ENCODE data around the gene TIAM1.

Gene TIAM1

DNA sequence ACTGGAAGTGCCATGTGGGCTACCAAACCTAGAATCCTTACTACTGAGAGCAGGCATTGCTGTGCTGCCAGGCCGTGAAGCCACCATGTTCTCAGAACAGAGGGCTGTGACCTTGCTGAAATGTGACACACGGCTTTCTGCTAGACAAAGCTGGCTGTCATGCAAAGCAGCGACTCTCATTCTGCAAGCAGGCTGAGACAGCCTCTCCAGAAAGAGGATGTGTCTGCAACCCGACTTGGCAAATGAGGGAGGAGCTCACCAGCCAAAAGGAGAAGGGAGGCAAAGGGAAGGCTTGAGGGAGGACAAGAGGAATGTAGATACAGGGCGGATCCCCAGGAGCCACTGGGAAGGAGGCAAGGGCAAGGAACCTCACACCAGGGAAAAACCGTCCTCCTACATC is 220.1 kb downstream of the TIAM1 start:
- DNase-seq = no peak

DNA sequence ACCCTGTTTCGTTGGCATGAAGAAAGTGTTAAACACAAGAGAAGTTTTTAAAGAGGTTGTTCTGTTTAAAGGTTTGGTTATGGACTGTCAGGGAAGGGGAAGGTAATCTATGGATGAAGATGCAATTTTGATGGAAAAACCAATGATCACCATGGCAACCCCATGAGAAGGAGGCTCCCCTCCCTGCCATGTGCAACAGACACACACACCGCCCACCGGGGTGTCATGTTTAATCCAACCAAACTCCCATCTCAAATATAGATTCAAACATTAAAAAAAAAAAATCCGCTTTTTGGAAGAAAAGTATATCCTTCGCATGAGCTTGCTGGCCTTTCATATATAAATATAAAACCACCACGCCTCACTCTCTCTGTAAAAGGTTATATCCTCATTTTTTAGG is 224.9 kb downstream of the TIAM1 start:
- no peak for DNase-seq

GRCh38 chr21:31117128-31117916 is 226.7 kb downstream of the TIAM1 start:
- DNase-seq = no peak

GRCh38 chr21:31115249-31115648 is 228.8 kb downstream of the TIAM1 start:
- no peak for DNase-seq

DNA sequence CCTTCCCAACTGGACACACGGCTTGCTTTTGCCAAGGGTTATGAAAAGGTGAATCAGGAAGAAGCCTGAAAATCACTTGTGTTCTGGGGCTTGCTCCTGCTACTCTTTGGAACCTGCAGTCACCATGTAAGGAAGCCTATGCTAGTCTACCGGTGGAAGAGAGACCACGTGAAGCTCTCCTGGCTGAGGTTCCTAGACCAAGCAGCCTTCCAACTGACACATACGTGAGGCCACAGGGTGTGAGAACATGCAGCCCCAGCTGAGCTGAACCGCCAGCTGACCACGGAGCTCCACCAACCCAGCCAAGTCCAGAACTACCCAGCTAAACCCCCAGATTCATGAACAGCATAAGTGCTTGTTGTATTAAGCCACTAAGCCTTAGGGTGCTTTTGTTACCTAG is 233.0 kb downstream of the TIAM1 start:
- no peak for DNase-seq

GRCh38 chr21:31110430-31110829 is 233.6 kb downstream of the TIAM1 start:
- no peak for DNase-seq

DNA sequence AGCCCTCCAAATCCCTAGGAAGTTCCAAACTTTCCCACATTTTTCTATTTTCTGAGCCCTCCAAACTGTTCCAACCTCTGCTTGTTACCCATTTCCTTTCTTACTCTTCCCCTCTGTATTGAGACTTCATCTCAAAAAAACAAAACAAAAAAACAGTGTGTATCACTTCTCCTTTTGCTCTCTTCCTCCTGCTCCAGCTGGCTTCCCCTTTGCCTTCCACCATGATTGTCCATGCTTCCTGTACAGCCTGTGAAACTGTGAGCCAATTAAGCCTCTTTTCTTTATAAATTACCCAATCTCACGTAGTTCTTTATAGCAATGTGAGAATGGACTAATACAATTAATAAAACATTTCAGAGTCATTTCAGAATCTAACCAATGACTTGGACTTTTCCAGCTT is 236.2 kb downstream of the TIAM1 start:
- no peak for DNase-seq

DNA sequence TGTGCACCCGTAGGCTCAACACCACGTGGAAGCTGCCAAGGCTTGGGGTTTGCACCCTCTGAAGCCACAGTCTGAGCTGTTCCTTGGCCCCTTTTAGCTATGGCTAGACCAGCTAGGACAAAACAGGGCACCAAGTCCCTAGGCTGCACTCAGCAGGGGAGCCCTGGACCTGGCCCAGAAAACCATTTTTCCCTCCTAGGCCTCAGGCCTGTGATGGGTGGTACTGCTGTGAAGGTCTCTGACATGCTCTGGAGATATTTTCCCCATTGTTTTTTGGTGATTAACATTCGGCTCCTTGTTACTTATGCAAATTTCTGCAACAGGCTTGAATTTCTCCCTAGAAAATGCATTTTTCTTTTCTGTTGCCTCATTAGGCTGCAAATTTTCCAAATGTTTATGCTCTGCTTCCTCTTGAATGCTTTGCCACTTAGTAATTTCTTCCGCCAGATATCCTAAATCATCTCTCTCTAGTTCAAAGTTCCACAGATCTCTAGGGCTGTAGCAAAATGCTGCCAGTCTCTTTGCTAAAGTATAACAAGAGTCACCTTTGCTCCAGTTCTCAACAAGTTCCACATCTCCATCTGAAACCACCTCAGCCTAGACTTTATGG is 236.8 kb downstream of the TIAM1 start:
- DNase-seq = no peak

DNA sequence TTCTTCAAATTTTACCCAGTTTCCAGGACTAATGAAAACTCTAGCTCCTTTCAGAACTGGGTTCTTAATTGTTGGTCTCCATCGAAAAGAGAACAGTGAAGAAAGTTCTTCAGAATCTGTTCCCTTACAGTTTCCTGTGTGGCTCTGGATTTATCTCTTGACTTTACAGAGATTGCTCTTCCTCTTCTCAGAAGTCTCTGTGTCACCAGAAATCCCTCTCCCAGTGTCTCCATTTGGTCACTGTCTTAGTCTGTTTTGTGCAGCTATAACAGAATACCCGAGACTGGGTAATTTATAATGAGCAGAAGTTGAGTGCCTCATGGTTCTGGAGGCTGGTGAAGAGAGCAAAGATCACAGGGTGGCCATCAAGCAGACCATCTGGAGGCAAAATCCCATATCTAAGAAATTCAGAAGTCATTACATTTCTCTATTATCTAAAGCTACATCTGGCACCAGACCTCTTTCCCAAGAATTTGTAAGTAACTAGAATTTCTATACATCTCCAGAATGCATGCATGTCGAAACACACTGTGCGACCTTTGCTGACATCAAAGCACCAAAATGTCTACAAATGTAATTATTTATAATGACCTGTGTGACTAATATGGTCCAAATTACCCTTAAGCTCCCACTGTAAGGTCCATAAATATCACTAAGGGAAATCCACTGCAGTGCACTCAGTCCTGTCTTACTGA is 240.3 kb downstream of the TIAM1 start:
- no peak for DNase-seq

DNA sequence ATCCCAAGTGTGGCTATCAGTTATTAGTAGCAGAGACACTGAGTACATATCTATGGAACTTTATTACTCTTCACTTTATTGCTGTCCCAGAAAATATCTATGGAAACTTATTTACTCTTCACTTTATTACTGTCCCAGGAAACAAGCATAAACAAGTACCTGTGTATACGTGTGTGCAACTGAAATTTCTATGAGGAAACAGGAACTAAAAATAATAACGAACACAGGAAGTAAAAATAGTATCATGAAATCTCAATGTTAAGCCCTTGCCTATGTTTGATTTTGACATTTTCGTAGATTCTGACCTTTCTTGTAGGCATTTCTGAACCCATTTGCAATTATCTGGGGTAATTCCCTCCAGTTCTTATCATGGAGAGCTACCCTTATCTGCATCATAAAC is 240.9 kb downstream of the TIAM1 start:
- no peak for DNase-seq

DNA sequence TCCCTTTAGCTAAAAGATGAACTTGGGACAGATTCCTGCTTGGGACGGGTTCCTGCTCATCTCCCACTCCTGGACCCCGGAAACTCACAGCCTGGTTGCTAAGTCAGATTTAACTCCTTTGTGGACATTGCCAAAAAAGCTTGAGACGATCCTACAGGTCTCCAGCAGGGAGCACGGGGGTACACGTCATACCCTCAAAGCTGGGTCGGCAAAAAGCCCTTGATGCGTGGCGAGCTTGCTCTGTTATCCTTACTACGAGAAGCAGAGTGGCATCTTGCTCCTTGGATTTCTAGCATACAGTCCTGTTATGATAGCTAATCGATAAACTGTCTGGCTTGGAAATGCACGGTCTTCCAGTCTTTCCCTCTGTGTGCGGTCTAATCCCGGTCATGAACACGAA is 244.9 kb downstream of the TIAM1 start:
- DNase-seq = no peak

GRCh38 chr21:31098576-31099005 is 245.5 kb downstream of the TIAM1 start:
- DNase-seq = peak; percentile 76

DNA sequence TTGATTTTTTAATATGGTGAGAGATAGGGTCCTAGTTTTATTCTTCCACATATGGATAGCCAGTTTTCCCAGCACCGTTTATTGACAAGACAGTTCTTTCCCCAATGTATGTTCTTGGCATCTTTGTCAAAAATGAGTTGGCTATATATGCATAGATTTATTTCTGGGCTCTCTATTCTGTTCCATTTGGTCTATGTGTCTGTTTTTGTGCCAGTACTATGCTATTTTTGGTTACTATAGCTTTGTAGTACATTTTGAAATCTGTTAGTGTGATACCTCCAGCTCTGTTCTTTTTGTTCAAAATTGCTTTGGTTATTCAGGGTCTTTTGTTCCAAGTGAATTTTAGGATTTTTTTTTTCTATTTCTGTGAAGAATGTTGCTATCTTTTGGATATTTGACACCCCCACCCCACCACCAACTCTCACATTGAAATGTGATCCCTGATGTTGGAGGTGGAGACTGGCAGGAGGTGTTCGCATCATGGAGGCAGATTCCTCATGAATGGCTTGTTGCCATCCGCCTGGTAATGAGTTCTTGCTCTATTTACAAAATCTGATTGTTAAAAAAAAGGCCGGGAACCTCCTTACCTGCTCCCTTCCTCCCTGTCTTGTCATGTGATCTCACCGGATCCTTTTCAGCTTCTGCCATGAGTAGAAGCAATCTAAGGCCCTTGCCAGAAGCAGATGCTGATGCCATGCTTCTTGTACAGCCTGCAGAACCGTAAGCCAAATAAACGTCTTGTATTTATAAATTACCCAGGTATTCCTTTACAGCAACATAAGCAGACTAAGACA is 251.0 kb downstream of the TIAM1 start:
- DNase-seq = no peak

DNA sequence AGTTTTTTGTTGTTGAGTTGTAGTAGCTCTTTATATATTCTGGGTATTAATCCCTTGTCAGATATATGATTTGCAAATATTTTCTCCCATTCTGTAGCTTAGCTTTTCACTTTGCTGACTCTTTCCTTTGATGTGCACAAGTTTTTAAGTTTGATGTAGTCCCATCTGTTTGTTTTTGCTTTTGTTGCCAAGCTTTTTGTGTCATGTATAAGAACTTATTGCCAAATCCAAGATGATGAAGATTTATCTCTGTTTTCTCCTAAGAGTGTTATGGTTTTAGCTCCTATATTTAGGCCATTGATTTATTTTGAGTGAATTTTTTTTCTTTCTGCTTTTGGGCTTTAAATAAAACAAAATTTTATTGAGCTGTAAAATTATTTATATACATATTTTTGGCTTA is 253.7 kb downstream of the TIAM1 start:
- DNase-seq = no peak

DNA sequence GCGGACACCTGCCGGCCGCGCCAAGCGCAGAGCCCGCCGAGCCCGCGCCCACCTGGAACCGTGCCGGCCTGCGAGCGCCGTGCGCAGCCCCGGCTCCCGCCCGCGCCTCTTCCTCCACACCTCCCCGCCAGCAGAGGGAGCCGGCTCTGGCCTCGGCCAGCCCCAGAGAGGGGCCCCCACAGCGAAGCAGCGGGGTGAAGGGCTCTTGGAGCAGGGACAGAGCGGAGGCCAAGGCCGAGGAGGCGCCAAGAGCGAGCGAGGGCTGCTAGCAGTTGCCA is 255.6 kb downstream of the TIAM1 start:
- DNase-seq = no peak

GRCh38 chr21:31087639-31088473 is 256.2 kb downstream of the TIAM1 start:
- DNase-seq = no peak

- no peak for DNase-seq
Observed at GRCh38 chr21:31084689-31085088, 259.4 kb downstream of the TIAM1 start.

DNA sequence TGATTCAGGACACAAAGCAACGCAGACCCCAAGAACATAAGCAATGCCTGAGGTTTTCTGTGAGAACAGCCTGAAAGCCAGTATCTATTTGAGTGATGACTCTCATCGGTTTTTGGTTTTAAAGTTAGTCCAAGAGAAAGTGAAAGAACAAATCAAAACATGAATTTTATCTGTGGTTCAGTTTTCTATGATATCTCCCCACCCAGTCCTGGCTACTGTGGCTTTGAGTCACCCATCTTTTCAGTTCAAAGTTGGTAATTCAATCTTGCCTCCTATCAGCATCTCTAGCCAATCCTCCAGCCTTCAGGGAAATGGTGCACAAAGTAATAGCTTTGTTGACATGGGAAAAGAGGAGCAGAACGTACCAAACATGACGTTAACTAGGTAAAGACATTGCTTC is 265.3 kb downstream of the TIAM1 start:
- no peak for DNase-seq

GRCh38 chr21:31078216-31078615 is 265.8 kb downstream of the TIAM1 start:
- DNase-seq = no peak

DNA sequence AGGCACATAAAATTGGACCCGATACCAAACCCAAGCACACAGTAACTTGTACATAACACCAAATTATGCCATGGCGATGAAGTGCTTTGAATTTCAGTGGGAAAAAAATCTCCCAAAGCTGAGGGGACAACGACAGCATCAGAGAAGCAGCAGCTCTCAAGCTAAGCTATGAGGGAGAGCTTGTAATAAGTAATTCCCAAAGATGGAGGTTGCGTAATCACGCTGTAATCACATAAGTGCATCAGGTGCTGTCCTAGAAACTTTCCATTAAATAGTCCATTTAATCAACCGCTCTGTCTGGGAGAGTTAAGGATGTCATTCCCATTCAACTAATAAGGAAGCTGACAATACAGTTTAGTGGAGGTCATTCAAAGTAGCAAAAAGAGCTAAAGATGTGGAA is 268.2 kb downstream of the TIAM1 start:
- DNase-seq = no peak

- no peak for DNase-seq
Observed at GRCh38 chr21:31072533-31072932, 271.5 kb downstream of the TIAM1 start.
